ENCODE data around the gene KCNN3.

DNA sequence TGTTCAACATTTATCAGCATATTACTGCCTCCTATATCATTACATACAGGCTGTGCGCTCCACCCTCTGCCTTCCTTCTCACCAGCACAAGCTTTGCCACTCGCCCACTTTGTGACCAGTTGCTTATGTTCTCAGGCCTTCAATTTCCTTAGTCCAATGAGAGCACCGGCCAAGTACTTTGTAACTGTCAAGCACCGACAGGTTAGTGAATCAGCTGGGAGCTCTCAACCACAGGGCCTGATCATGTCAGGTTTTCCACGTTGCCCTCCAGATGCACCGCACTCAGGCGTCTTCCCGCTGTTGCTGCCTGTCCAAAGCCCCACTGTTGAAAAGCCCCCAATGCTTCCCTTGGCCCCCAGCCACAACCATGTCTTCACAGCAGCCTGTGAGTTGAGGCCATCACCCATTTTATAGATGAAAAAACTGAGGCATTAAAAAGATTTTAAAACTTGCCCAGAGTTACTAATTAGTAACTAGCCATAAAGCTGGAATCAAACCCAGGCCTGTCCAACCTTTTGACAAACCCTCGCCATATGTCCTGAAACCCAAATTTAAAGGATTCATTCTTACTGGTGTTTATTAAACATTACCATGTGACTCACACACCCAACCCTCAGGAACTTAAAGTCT is 3.4 kb upstream of the KCNN3 start:
- TF ChIP-seq, protein P1, sequence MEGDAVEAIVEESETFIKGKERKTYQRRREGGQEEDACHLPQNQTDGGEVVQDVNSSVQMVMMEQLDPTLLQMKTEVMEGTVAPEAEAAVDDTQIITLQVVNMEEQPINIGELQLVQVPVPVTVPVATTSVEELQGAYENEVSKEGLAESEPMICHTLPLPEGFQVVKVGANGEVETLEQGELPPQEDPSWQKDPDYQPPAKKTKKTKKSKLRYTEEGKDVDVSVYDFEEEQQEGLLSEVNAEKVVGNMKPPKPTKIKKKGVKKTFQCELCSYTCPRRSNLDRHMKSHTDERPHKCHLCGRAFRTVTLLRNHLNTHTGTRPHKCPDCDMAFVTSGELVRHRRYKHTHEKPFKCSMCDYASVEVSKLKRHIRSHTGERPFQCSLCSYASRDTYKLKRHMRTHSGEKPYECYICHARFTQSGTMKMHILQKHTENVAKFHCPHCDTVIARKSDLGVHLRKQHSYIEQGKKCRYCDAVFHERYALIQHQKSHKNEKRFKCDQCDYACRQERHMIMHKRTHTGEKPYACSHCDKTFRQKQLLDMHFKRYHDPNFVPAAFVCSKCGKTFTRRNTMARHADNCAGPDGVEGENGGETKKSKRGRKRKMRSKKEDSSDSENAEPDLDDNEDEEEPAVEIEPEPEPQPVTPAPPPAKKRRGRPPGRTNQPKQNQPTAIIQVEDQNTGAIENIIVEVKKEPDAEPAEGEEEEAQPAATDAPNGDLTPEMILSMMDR (IDR thresholded peaks at IDR 0.05; ENCODE audit: insufficient read depth, low read length), result no peak
- TF ChIP-seq POLR2AphosphoS5 (IDR thresholded peaks at IDR 0.05; ENCODE audit: low read depth) (no peak), GABPA (IDR thresholded peaks at IDR 0.05; ENCODE audit: low read depth) (no peak)
- TF ChIP-seq, protein P2, sequence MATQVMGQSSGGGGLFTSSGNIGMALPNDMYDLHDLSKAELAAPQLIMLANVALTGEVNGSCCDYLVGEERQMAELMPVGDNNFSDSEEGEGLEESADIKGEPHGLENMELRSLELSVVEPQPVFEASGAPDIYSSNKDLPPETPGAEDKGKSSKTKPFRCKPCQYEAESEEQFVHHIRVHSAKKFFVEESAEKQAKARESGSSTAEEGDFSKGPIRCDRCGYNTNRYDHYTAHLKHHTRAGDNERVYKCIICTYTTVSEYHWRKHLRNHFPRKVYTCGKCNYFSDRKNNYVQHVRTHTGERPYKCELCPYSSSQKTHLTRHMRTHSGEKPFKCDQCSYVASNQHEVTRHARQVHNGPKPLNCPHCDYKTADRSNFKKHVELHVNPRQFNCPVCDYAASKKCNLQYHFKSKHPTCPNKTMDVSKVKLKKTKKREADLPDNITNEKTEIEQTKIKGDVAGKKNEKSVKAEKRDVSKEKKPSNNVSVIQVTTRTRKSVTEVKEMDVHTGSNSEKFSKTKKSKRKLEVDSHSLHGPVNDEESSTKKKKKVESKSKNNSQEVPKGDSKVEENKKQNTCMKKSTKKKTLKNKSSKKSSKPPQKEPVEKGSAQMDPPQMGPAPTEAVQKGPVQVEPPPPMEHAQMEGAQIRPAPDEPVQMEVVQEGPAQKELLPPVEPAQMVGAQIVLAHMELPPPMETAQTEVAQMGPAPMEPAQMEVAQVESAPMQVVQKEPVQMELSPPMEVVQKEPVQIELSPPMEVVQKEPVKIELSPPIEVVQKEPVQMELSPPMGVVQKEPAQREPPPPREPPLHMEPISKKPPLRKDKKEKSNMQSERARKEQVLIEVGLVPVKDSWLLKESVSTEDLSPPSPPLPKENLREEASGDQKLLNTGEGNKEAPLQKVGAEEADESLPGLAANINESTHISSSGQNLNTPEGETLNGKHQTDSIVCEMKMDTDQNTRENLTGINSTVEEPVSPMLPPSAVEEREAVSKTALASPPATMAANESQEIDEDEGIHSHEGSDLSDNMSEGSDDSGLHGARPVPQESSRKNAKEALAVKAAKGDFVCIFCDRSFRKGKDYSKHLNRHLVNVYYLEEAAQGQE (IDR thresholded peaks at IDR 0.05; ENCODE audit: insufficient replicate concordance, low read depth), result no peak
